ENCODE results near the gene FHDC1.

DNA sequence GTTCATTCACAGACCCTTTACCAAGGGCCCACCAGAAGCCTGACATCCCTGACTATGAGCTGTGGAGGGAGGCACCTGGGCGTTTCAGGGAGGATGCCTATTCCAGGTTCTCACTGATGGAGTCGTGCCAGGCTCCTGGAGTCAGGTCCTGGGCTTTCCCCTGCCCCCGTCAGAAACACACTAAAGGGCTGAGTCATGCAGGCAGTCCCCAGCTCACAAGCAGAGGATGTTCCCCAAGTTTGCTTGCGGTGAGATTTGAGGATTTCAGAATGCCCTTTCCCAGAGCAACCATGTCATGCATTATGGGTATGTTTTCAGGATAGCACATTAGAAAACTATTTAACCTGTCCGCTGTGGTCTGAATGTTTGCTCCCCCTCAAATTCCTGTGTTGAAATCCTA lies 45.2 kb downstream of the FHDC1 start:
- TF ChIP-seq CTCF (conservative IDR thresholded peaks at IDR 0.05; ENCODE audit: low read depth, low read length) (no peak), EZH2phosphoT487 (IDR thresholded peaks at IDR 0.05; ENCODE audit: borderline replicate concordance, low read length) (no peak)
